DOHH2 (cell line): ENCODE results near the gene TYMP.

Experiments used
- H3F3A ChIP-seq: fragments of 200-600 bp; sonication (generic), shearing (Covaris generic); 2 replicates; pipeline ENCODE4 v1.6.0; 2016; ENCODE audit warnings: antibody characterized with exemption, mild to moderate bottlenecking; ENCODE audit not compliant: control insufficient read depth, insufficient read depth
- H3K27ac ChIP-seq: fragments of 200-600 bp; sonication (generic); 2 replicates; pipeline ENCODE4 v1.5.1; 2014; ENCODE audit warnings: low read depth, mild to moderate bottlenecking, low read length, moderate library complexity
- H3K27me3 ChIP-seq: fragments of 200-600 bp; sonication (generic); 2 replicates; pipeline ENCODE4 v1.6.1; 2014; ENCODE audit warnings: mild to moderate bottlenecking, low read length, mixed read lengths; ENCODE audit not compliant: control insufficient read depth
- H3K36me3 ChIP-seq: fragments of 200-600 bp; sonication (generic); 2 replicates; pipeline ENCODE4 v1.6.1; 2014; ENCODE audit warnings: mild to moderate bottlenecking, low read length, moderate library complexity, mixed read lengths; ENCODE audit not compliant: control insufficient read depth
- H3K4me1 ChIP-seq: fragments of 200-600 bp; sonication (generic); 2 replicates; pipeline ENCODE4 v1.6.1; 2014; ENCODE audit warnings: mild to moderate bottlenecking, low read length, mixed read lengths; ENCODE audit not compliant: control insufficient read depth
- H3K4me2 ChIP-seq: fragments of 200-600 bp; sonication (generic); 2 replicates; pipeline ENCODE4 v1.6.0; 2014; ENCODE audit warnings: mild to moderate bottlenecking, low read length, moderate library complexity
- H3K4me3 ChIP-seq: fragments of 200-600 bp; sonication (generic); 2 replicates; pipeline ENCODE4 v1.5.1; 2014; ENCODE audit warnings: mild to moderate bottlenecking, low read length, mixed read lengths
- H3K79me2 ChIP-seq: fragments of 200-600 bp; sonication (generic); 2 replicates; pipeline ENCODE4 v1.6.1; 2014; ENCODE audit warnings: mild to moderate bottlenecking, low read length, mixed read lengths; ENCODE audit not compliant: control insufficient read depth
- H3K9me2 ChIP-seq: fragments of 200-600 bp; sonication (generic); replicated peaks from 2 replicates; pipeline ENCODE4 v1.6.1; 2014; ENCODE audit warnings: mild to moderate bottlenecking, low read length, mixed read lengths; ENCODE audit not compliant: control insufficient read depth
- H3K9me3 ChIP-seq: fragments of 200-600 bp; sonication (generic); 2 replicates; pipeline ENCODE4 v1.6.1; 2014; ENCODE audit warnings: antibody characterized with exemption, low read length, mixed read lengths; ENCODE audit not compliant: control insufficient read depth, insufficient read depth
- H4K20me1 ChIP-seq: fragments of 200-600 bp; sonication (generic); 2 replicates; pipeline ENCODE4 v1.6.0; 2014; ENCODE audit warnings: low read depth, mild to moderate bottlenecking, antibody characterized with exemption, low read length, moderate library complexity; ENCODE audit not compliant: control insufficient read depth, insufficient read depth
- CTCF ChIP-seq: fragments of 200-600 bp; sonication (generic); IDR thresholded peaks from one replicate; pipeline ENCODE4 v1.5.1; 2014; ENCODE audit warnings: antibody characterized with exemption, mild to moderate bottlenecking, low read depth, low read length; ENCODE audit not compliant: poor library complexity, severe bottlenecking
- EZH2phosphoT487 ChIP-seq: fragments of 200-600 bp; sonication (generic); IDR thresholded peaks from 2 replicates; pipeline ENCODE4 v1.6.1; 2017; ENCODE audit warnings: borderline replicate concordance, mild to moderate bottlenecking, antibody characterized with exemption, low read length, moderate library complexity, mixed read lengths

Gene TYMP

GRCh38 chr22:50507991-50508884 is 21.6 kb downstream of the TYMP start, which contains the start of gene NCAPH2:
Gene NCAPH2, plus strand, starts transcription at chr22:50508224. Its CDS starts 114 bp downstream, at chr22:50508338.
- H3K9me3 ChIP-seq, result no peaks in the 10 kb centered on the region
- peaks cover 14% of the 10 kb centered on the region; the same call in 1 of the 2 replicates for H4K20me1 ChIP-seq
- TF ChIP-seq EZH2phosphoT487, result no peak
- no peak for TF ChIP-seq CTCF
- no peaks in the 10 kb centered on the region for H3K27me3 ChIP-seq
- peak within 1 kb of the TSS; percentile 68 for H3K27ac ChIP-seq
- peaks cover 80% of the 10 kb centered on the region for H3K79me2 ChIP-seq
- peak within 1 kb of the TSS; percentile 100 for H3K4me3 ChIP-seq
- peaks cover 19% of the 10 kb centered on the region for H3K4me1 ChIP-seq
- H3K9me2 ChIP-seq, result no peaks in the 10 kb centered on the region
- H3K4me2 ChIP-seq, result peak within 1 kb of the TSS; percentile 99
- peaks cover 58% of the 10 kb centered on the region for H3K36me3 ChIP-seq
- H3F3A ChIP-seq, result no peaks in the 10 kb centered on the region

GRCh38 chr22:50507421-50507990 is 22.3 kb downstream of the TYMP start, which contains the start of gene LMF2:
Gene LMF2, minus strand, starts transcription at chr22:50507702. Its CDS starts 27 bp downstream, at chr22:50507675.
- Histone ChIP-seq H3K9me3 (no peaks in the 10 kb centered on the region), H3K36me3 (peaks cover 55% of the 10 kb centered on the region), H3K4me3 (peak within 1 kb of the TSS; percentile 100), H4K20me1 (peaks cover 10% of the 10 kb centered on the region; the same call in 1 of the 2 replicates), H3K79me2 (peaks cover 72% of the 10 kb centered on the region), H3K4me1 (peaks cover 19% of the 10 kb centered on the region), H3F3A (no peaks in the 10 kb centered on the region), H3K27me3 (no peaks in the 10 kb centered on the region), H3K4me2 (peak within 1 kb of the TSS; percentile 99), H3K9me2 (no peaks in the 10 kb centered on the region), H3K27ac (peak within 1 kb of the TSS; percentile 68)
- no peak for TF ChIP-seq EZH2phosphoT487
- no peak for TF ChIP-seq CTCF

- Histone ChIP-seq H3K9me3 (no peaks in the 10 kb centered on the region), H4K20me1 (peaks cover 10% of the 10 kb centered on the region; the same call in 1 of the 2 replicates), H3K27me3 (no peaks in the 10 kb centered on the region), H3K36me3 (peaks cover 48% of the 10 kb centered on the region), H3K4me1 (peaks cover 19% of the 10 kb centered on the region), H3K79me2 (peaks cover 66% of the 10 kb centered on the region), H3K4me3 (peak overlapping the region; percentile 100), H3F3A (no peaks in the 10 kb centered on the region), H3K27ac (peak overlapping the region; percentile 68), H3K4me2 (peak overlapping the region; percentile 99), H3K9me2 (no peaks in the 10 kb centered on the region)
- TF ChIP-seq CTCF, result no peak
- no peak for TF ChIP-seq EZH2phosphoT487
These were observed 23.0 kb downstream of the TYMP start for GRCh38 chr22:50506611-50507420.
